H1 (cell line): ENCODE results near the gene SMARCC1.

Source experiments
- FOSL1 ChIP-seq: IDR thresholded peaks from 2 replicates; pipeline ENCODE4 v1.6.1; 2011; ENCODE audit warnings: mild to moderate bottlenecking, low read depth, low read length, moderate library complexity; ENCODE audit not compliant: insufficient read depth
- TAF7 ChIP-seq: optimal IDR thresholded peaks from 2 replicates; pipeline ENCODE3; 2011; ENCODE audit warnings: low read depth, mild to moderate bottlenecking, inconsistent platforms, low read length, moderate library complexity, borderline replicate concordance

DNA sequence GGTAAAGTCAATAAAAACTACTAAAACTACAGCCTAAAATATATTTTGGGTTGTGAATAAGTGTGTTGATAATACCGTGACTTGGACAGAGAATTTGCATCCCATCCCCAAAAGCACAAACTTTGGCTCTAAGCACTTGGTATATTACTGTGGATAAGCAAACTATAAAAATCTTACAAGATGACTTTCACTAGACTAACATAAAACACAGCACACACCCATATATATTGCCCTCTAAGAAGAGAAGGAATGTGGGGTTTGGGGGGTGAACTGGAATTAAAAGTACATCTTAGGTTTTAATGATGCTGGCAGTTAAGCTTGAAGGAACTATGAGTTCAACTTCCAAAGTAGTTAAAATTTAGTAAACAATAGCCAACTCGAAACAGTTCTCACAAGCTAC lies 174.4 kb downstream of the SMARCC1 start:
- no peak for TF ChIP-seq FOSL1
- TF ChIP-seq TAF7, result no peak
